Testis (tissue), 3 donors: ENCODE measurements around the gene ARHGEF3. TPM values are rescaled to one million over a fixed set of nuclear protein-coding genes. Genes with fewer than 3 reads are reported as not detected.

Source experiments
- DNase-seq: peaks from one replicate; pipeline ENCODE4 v3.0.0-alpha.2; 2019
- H3K27ac ChIP-seq, 2 donors: fragments of 200-600 bp; sonication (generic); one replicate each; pipeline ENCODE4 v1.5.1; 2019
- H3K27me3 ChIP-seq: fragments of 200-600 bp; sonication (generic); one replicate; pipeline ENCODE4 v1.5.1; 2019
- H3K36me3 ChIP-seq: fragments of 200-600 bp; sonication (generic); one replicate; pipeline ENCODE4 v1.5.1; 2017; ENCODE audit warnings: low read depth; ENCODE audit errors: missing control alignments
- H3K4me1 ChIP-seq: fragments of 200-600 bp; sonication (generic); one replicate; pipeline ENCODE4 v1.5.1; 2019
- H3K4me3 ChIP-seq, 2 donors: fragments of 200-600 bp; sonication (generic); one replicate each; pipeline ENCODE4 v1.5.1; 2017 to 2019
- H3K9me3 ChIP-seq: fragments of 200-600 bp; sonication (generic); one replicate; pipeline ENCODE4 v1.5.1; 2017
- POLR2A ChIP-seq: fragments of 450-650 bp; IDR thresholded peaks from one replicate; pipeline ENCODE4 v1.6.1; 2017; ENCODE audit warnings: antibody characterized with exemption, mild to moderate bottlenecking, moderate library complexity
- WGBS, 2 donors: methylation state at CpG; one replicate each; pipeline ENCODE4 v1.1.5; 2018; 5-methylcytosine and 5-hydroxymethylcytosine counted together
- intact Hi-C: fragments of 100-400 bp; cut with DNase I; formaldehyde crosslinking; loops from one replicate; pipeline ENCODE4 v1.15.1; 2023; ENCODE audit warnings: low total_unique reads
- polyA plus RNA-seq: library from polyadenylated mRNA; stranded (reverse); fragments of 350-450 nt; fragmentation: Illumina TruSeq; extraction: RNeasy Lipid Tissue Mini Kit (QIAGEN cat#74804); gene quantifications from one replicate; pipeline ENCODE4 v1.2.3, GENCODE V29; 2014; ENCODE audit warnings: low read depth, low replicate concordance; ENCODE audit not compliant: insufficient read depth
- total RNA-seq, 2 donors: library from RNA; depleted of rRNA; stranded (reverse); fragments of >200 nt; gene quantifications; one replicate each; pipeline ENCODE4 v1.2.3, GENCODE V29; 2016
- TF ChIP-seq, protein P1 (sequence below), 3 experiments: fragments of 450-650 bp in 2 of 3; fragments of 200-600 bp in 1 of 3; sonication (generic) in 1 of 3; IDR thresholded peaks; one replicate each; pipeline ENCODE4 v1.5.1; 2016 to 2019; ENCODE audit warnings: antibody characterized with exemption in 3 of 3, mild to moderate bottlenecking in 2 of 3, moderate library complexity in 1 of 3

The ARHGEF3 gene
- total and polyA plus RNA-seq, 3 donors from 2014 or later = 43.1 to 72.2 (median 55.1) TPM

- WGBS, 2 donors = 62 to 83% methylated on average over 3 to 19 of the region's 19 CpGs
- intact Hi-C loops = no loop called here
- Histone ChIP-seq H3K27ac (no peak overlapping the region), H3K9me3 (no peaks in the 10 kb centered on the region), H3K27me3 (no peaks in the 10 kb centered on the region), H3K36me3 (no peaks in the 10 kb centered on the region), H3K4me3 (no peak overlapping the region), H3K4me1 (peaks cover 9% of the 10 kb centered on the region)
- TF ChIP-seq POLR2A = no peak
- DNase-seq = no peak
Measured at GRCh38 chr3:56691165-56692000, 110.4 kb downstream of the ARHGEF3 start.

- no peak overlapping the region for H3K27ac ChIP-seq
- no peak overlapping the region for H3K4me3 ChIP-seq
- no peaks in the 10 kb centered on the region for H3K4me1 ChIP-seq
- no peak for DNase-seq
- no peaks in the 10 kb centered on the region for H3K27me3 ChIP-seq
- H3K36me3 ChIP-seq = no peaks in the 10 kb centered on the region
- no peak for TF ChIP-seq POLR2A
- TF ChIP-seq, protein P1, sequence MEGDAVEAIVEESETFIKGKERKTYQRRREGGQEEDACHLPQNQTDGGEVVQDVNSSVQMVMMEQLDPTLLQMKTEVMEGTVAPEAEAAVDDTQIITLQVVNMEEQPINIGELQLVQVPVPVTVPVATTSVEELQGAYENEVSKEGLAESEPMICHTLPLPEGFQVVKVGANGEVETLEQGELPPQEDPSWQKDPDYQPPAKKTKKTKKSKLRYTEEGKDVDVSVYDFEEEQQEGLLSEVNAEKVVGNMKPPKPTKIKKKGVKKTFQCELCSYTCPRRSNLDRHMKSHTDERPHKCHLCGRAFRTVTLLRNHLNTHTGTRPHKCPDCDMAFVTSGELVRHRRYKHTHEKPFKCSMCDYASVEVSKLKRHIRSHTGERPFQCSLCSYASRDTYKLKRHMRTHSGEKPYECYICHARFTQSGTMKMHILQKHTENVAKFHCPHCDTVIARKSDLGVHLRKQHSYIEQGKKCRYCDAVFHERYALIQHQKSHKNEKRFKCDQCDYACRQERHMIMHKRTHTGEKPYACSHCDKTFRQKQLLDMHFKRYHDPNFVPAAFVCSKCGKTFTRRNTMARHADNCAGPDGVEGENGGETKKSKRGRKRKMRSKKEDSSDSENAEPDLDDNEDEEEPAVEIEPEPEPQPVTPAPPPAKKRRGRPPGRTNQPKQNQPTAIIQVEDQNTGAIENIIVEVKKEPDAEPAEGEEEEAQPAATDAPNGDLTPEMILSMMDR (IDR thresholded peaks at IDR 0.05) = no peak
- 93 to 94% methylated on average over 1 of the region's 1 CpG for WGBS, 2 donors
- intact Hi-C loops = no loop called here
- no peaks in the 10 kb centered on the region for H3K9me3 ChIP-seq
Measured at GRCh38 chr3:56689303-56689702, 112.4 kb downstream of the ARHGEF3 start.

DNA sequence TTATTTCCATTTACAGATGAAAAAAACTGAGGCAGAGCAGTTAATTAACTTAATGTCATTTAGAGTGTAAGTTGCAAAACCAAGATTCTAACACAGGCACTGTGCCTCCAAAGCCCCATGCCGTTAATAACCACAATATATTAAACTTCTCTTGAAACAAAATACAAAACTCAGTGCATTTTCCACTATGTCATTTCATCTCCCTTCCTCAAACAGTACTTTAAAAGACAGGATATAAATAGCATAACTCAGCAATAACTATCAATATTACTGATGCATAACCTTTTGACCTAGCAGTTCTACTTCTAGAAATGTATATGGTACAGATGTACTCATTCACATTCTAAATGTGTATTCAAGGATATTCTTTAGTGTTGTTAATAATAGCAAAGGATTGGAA, 113.6 kb downstream of the ARHGEF3 start:
- no peaks in the 10 kb centered on the region for H3K36me3 ChIP-seq
- no peaks in the 10 kb centered on the region for H3K9me3 ChIP-seq
- WGBS, 2 donors = 90 to 93% methylated on average over 1 of the region's 1 CpG
- no peak overlapping the region for H3K27ac ChIP-seq
- no peaks in the 10 kb centered on the region for H3K27me3 ChIP-seq
- DNase-seq = no peak
- intact Hi-C loops = no loop called here
- H3K4me3 ChIP-seq = no peak overlapping the region
- no peaks in the 10 kb centered on the region for H3K4me1 ChIP-seq
- TF ChIP-seq POLR2A = no peak
- TF ChIP-seq, protein P1 (IDR thresholded peaks at IDR 0.05) = no peak

GRCh38 chr3:56684029-56684428, 117.7 kb downstream of the ARHGEF3 start:
- no peak for DNase-seq
- Histone ChIP-seq H3K27ac (peak overlapping the region in 1 of 2 donors; percentile 100), H3K9me3 (no peaks in the 10 kb centered on the region), H3K4me1 (peaks cover 12% of the 10 kb centered on the region), H3K36me3 (no peaks in the 10 kb centered on the region), H3K4me3 (peak overlapping the region in 1 of 2 donors; percentile 90), H3K27me3 (no peaks in the 10 kb centered on the region)
- intact Hi-C loops = no loop called here
- TF ChIP-seq, protein P1 (IDR thresholded peaks at IDR 0.05) = no peak
- TF ChIP-seq POLR2A = no peak
- WGBS, 2 donors = 71 to 77% methylated on average over 13 of the region's 13 CpGs

DNA sequence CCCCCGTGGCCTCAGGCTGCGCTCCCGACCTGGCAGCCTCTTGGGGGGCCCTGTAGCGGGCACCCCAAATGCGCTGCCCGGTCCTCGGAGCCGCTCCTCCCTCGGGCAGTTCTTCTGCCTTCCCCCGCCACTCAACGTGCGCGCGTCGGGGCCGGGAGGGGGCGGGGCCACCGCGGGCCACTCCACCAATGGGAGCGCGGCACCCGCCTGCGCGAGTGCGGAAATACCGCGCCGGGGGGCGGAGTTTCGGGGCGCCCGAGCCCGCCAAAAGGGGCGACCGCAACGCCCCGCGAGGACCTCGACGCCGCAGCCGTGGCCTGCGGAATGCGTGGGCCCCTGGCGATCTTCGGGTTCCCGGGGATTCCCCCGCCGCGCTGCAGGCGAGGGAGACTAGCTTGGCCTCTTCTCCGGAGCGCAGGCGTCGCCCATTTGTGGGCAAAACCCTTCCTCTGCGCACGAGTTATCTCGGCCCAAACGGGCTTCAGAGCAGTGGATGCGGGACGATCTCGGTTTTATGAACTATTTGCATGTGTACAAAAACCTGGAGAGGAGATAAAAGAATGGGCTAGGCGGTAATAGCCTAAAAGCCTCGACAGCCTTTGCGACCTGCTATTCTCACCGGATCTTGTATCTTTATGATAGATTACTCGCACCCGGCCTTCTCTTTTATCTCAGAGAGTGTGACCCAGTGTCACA, 118.5 kb downstream of the ARHGEF3 start, which contains the start of gene TASOR:
Gene TASOR, minus strand, starts transcription at position 144 of the 696 bp plus-strand sequence. CDS start 259 bp downstream, outside the sequence.
- H3K4me1 ChIP-seq = peaks cover 12% of the 10 kb centered on the region
- DNase-seq = peak; percentile 86
- intact Hi-C loops = no loop called here
- peak within 1 kb of the TSS; percentile 83 to 90 for H3K4me3 ChIP-seq
- H3K27ac ChIP-seq = peak within 1 kb of the TSS; percentile 99 to 100
- TF ChIP-seq POLR2A = peak; percentile 28
- TF ChIP-seq, protein P1 (IDR thresholded peaks at IDR 0.05) = no peak
- no peaks in the 10 kb centered on the region for H3K9me3 ChIP-seq
- no peaks in the 10 kb centered on the region for H3K27me3 ChIP-seq
- 29 to 47% methylated on average over 17 to 35 of the region's 68 CpGs for WGBS, 2 donors
- H3K36me3 ChIP-seq = no peaks in the 10 kb centered on the region
